NCI-H345 treated with DMSO at 0.1 percent for 48 hours (cell line): ENCODE measurements around the gene PBRM1.
"Not testable (repeated sequence)": the region's sequence is repeated elsewhere in the genome, so short reads cannot be mapped to it uniquely, and the experiment has no call there.

Experiments
- DNase-seq: peaks from one replicate; lab custom pipeline; 2025; ENCODE audit not compliant: unreplicated experiment; lab: John Stamatoyannopoulos, UW

PBRM1 gene

GRCh38 chr3:52685709-52686691 is at the start of gene PBRM1, which contains the start of gene GNL3:
Gene PBRM1, minus strand, starts transcription at chr3:52685913.
Gene GNL3, plus strand, starts transcription at chr3:52686032. Its CDS starts 61 bp downstream, at chr3:52686093.
- DNase-seq, result peak; percentile 68

- no peak for DNase-seq
These were observed 47.7 kb upstream of the PBRM1 start for GRCh38 chr3:52733256-52733891.

GRCh38 chr3:52731590-52731989 is 45.9 kb upstream of the PBRM1 start:
- no peak for DNase-seq

GRCh38 chr3:52730681-52731080 is 45.0 kb upstream of the PBRM1 start:
- no peak for DNase-seq

- not testable (repeated sequence) for DNase-seq
These were observed 43.0 kb upstream of the PBRM1 start for GRCh38 chr3:52728753-52729152.

GRCh38 chr3:52724511-52724910 is 38.8 kb upstream of the PBRM1 start:
- no peak for DNase-seq

- DNase-seq, result no peak
These were observed 38.2 kb upstream of the PBRM1 start for GRCh38 chr3:52723935-52724334.

- DNase-seq, result no peak
These were observed 36.8 kb upstream of the PBRM1 start for GRCh38 chr3:52722491-52722890.

- no peak for DNase-seq
These were observed 36.0 kb upstream of the PBRM1 start for GRCh38 chr3:52721730-52722008.

GRCh38 chr3:52721002-52721729 is 35.5 kb upstream of the PBRM1 start:
- no peak for DNase-seq

GRCh38 chr3:52719618-52720017 is 33.9 kb upstream of the PBRM1 start:
- no peak for DNase-seq

- DNase-seq, result no peak
These were observed 30.1 kb upstream of the PBRM1 start for GRCh38 chr3:52715714-52716305.

- no peak for DNase-seq
These were observed 28.9 kb upstream of the PBRM1 start for GRCh38 chr3:52714335-52715302.

- DNase-seq, result no peak
These were observed 26.8 kb upstream of the PBRM1 start for GRCh38 chr3:52712291-52713212.

GRCh38 chr3:52710512-52710911 is 24.8 kb upstream of the PBRM1 start:
- no peak for DNase-seq

- DNase-seq, result no peak
These were observed 21.9 kb upstream of the PBRM1 start for GRCh38 chr3:52707585-52707984.

- DNase-seq, result peak; percentile 41
These were observed 20.3 kb upstream of the PBRM1 start, which contains the start of the genes GLT8D1 and SPCS1 for GRCh38 chr3:52705688-52706686. Gene GLT8D1, minus strand, starts transcription at chr3:52705791. Its CDS starts 5,331 bp downstream, at chr3:52700460. Gene SPCS1, plus strand, starts transcription at chr3:52706106. Its CDS starts 141 bp downstream, at chr3:52706247.

GRCh38 chr3:52705438-52705687 is 19.6 kb upstream of the PBRM1 start:
- no peak for DNase-seq
